Measurements from ENCODE around the gene QARS1. TPM values are rescaled to one million over a fixed set of nuclear protein-coding genes. Genes with fewer than 3 reads are reported as not detected.

Gene QARS1
- polyA plus RNA-seq, 1 donor (not counting 4 experiments of a cell fraction or from before 2014, with no cell fraction given): 131 TPM

- Histone ChIP-seq H3K4me1 (ENCODE audit: control insufficient read depth, extremely low read depth, insufficient read depth, low read length) (peaks cover 13% of the 10 kb centered on the region), H3K9me1 (ENCODE audit: control insufficient read depth, extremely low read depth, insufficient read depth, low read length) (peaks cover 2% of the 10 kb centered on the region), H3K27me3 (ENCODE audit: control insufficient read depth, extremely low read depth, insufficient read depth, low read length) (no peaks in the 10 kb centered on the region), H3K9ac (ENCODE audit: control insufficient read depth, extremely low read depth, insufficient read depth, low read length) (peak overlapping the region; percentile 91), H2AFZ (ENCODE audit: control insufficient read depth, low read length) (no peak overlapping the region), H3K79me2 (ENCODE audit: control insufficient read depth, insufficient read depth, low read length) (peaks cover 15% of the 10 kb centered on the region), H4K20me1 (ENCODE audit: control insufficient read depth, extremely low read depth, insufficient read depth, low read length) (no peaks in the 10 kb centered on the region), H3K27ac (ENCODE audit: control insufficient read depth, insufficient read depth, low read length) (peak overlapping the region; percentile 71), H3K9me3 (ENCODE audit: control insufficient read depth, low read depth, low read length) (no peaks in the 10 kb centered on the region), H3K36me3 (ENCODE audit: control insufficient read depth in 2 of 2, extremely low read depth in 1 of 2, insufficient read depth in 2 of 2, low read length in 2 of 2) (peaks cover 57 to 64% of the 10 kb centered on the region in 2 experiments), H3K4me2 (ENCODE audit: control insufficient read depth, extremely low read depth, insufficient read depth, low read depth, low read length) (peak overlapping the region; percentile 100), H3K4me3 (ENCODE audit: control insufficient read depth in 2 of 3, extremely low read depth in 1 of 3, insufficient read depth in 2 of 3, low read depth in 1 of 3, low read length in 3 of 3) (peak overlapping the region; percentile 64 to 93 (median 82))
- no peak for DNase-seq (ENCODE audit: low read depth, low spot score)
- peak; percentile 20 for FAIRE-seq
- TF ChIP-seq EZH2 (IDR thresholded peaks at IDR 0.05; ENCODE audit: low read length) (no peak), CTCF (optimal IDR thresholded peaks at IDR 0.05 in 1 of 3, IDR thresholded peaks at IDR 0.05 in 1 of 3, conservative IDR thresholded peaks at IDR 0.05 in 1 of 3; ENCODE audit: extremely low read depth in 1 of 3, insufficient read depth in 2 of 3, low read length in 3 of 3) (no peak)
- dilution Hi-C loops (cut with MboI; ENCODE audit: extremely low pct_ligation_motif_present, low sequenced_read_pairs): no loop called here
These were observed 14.9 kb upstream of the QARS1 start for GRCh38 chr3:49119439-49119838.

GRCh38 chr3:49119036-49119435 lies 14.5 kb upstream of the QARS1 start:
- H3K79me2 ChIP-seq (ENCODE audit: control insufficient read depth, insufficient read depth, low read length): peaks cover 15% of the 10 kb centered on the region
- H3K4me3 ChIP-seq (ENCODE audit: control insufficient read depth in 2 of 3, extremely low read depth in 1 of 3, insufficient read depth in 2 of 3, low read depth in 1 of 3, low read length in 3 of 3): peak overlapping the region in 2 of 3 experiments; percentile 64 to 93
- H3K27ac ChIP-seq (ENCODE audit: control insufficient read depth, insufficient read depth, low read length): no peak overlapping the region
- no peak for TF ChIP-seq EZH2 (IDR thresholded peaks at IDR 0.05; ENCODE audit: low read length)
- TF ChIP-seq CTCF (optimal IDR thresholded peaks at IDR 0.05 in 1 of 3, IDR thresholded peaks at IDR 0.05 in 1 of 3, conservative IDR thresholded peaks at IDR 0.05 in 1 of 3; ENCODE audit: extremely low read depth in 1 of 3, insufficient read depth in 2 of 3, low read length in 3 of 3): no peak
- no peak overlapping the region for H2AFZ ChIP-seq (ENCODE audit: control insufficient read depth, low read length)
- peaks cover 57 to 61% of the 10 kb centered on the region in 2 experiments for H3K36me3 ChIP-seq (ENCODE audit: control insufficient read depth in 2 of 2, extremely low read depth in 1 of 2, insufficient read depth in 2 of 2, low read length in 2 of 2)
- peaks cover 2% of the 10 kb centered on the region for H3K9me1 ChIP-seq (ENCODE audit: control insufficient read depth, extremely low read depth, insufficient read depth, low read length)
- peak overlapping the region; percentile 100 for H3K4me2 ChIP-seq (ENCODE audit: control insufficient read depth, extremely low read depth, insufficient read depth, low read depth, low read length)
- no peak for FAIRE-seq
- no peaks in the 10 kb centered on the region for H3K27me3 ChIP-seq (ENCODE audit: control insufficient read depth, extremely low read depth, insufficient read depth, low read length)
- no peaks in the 10 kb centered on the region for H4K20me1 ChIP-seq (ENCODE audit: control insufficient read depth, extremely low read depth, insufficient read depth, low read length)
- dilution Hi-C loops (cut with MboI; ENCODE audit: extremely low pct_ligation_motif_present, low sequenced_read_pairs): no loop called here
- no peaks in the 10 kb centered on the region for H3K9me3 ChIP-seq (ENCODE audit: control insufficient read depth, low read depth, low read length)
- peaks cover 13% of the 10 kb centered on the region for H3K4me1 ChIP-seq (ENCODE audit: control insufficient read depth, extremely low read depth, insufficient read depth, low read length)
- H3K9ac ChIP-seq (ENCODE audit: control insufficient read depth, extremely low read depth, insufficient read depth, low read length): no peak overlapping the region
- DNase-seq (ENCODE audit: low read depth, low spot score): no peak
